Nucleus accumbens (tissue), 56 donors: ENCODE data around the gene DNAH8.
"Not testable (repeated sequence)": the region's sequence is repeated elsewhere in the genome, so short reads cannot be mapped to it uniquely, and the experiment has no call there.

Experiments used
- DNase-seq, 56 donors: peaks; one replicate each; lab custom pipeline; 2025; lab: John Stamatoyannopoulos, UW

The DNAH8 gene

GRCh38 chr6:38696345-38696744 is 18.8 kb upstream of the DNAH8 start:
- no peak for DNase-seq

GRCh38 chr6:38697846-38698245 is 17.3 kb upstream of the DNAH8 start:
- no peak for DNase-seq

- DNase-seq = not testable (repeated sequence)
Observed at GRCh38 chr6:38699702-38700101, 15.4 kb upstream of the DNAH8 start.

- no peak for DNase-seq
Observed at GRCh38 chr6:38701551-38701950, 13.6 kb upstream of the DNAH8 start.

- peak; percentile 80 to 99 (median 96) for DNase-seq
Observed at GRCh38 chr6:38702558-38703397, 12.3 kb upstream of the DNAH8 start, which contains the start of gene GLO1. Gene GLO1 (minus strand): TSS chr6:38703145. CDS start chr6:38703054, 91 bp downstream.

GRCh38 chr6:38703949-38704590 is 11.0 kb upstream of the DNAH8 start:
- no peak for DNase-seq

GRCh38 chr6:38705924-38706323 is 9.2 kb upstream of the DNAH8 start:
- no peak for DNase-seq

- DNase-seq = no peak
Observed at GRCh38 chr6:38708496-38708895, 6.6 kb upstream of the DNAH8 start.

- no peak for DNase-seq
Observed at GRCh38 chr6:38713812-38714211, 1.3 kb upstream of the DNAH8 start.

GRCh38 chr6:38714239-38715015 is 684 bp upstream of the DNAH8 start:
- DNase-seq = no peak

GRCh38 chr6:38716825-38717224 is 1.7 kb downstream of the DNAH8 start:
- DNase-seq = no peak

- no peak for DNase-seq
Observed at GRCh38 chr6:38719358-38719757, 4.2 kb downstream of the DNAH8 start.

- no peak for DNase-seq
Observed at GRCh38 chr6:38720295-38720694, 5.2 kb downstream of the DNAH8 start.

- DNase-seq = no peak
Observed at GRCh38 chr6:38722038-38722437, 6.9 kb downstream of the DNAH8 start.

- DNase-seq = no peak
Observed at GRCh38 chr6:38722727-38723334, 7.7 kb downstream of the DNAH8 start.

- no peak for DNase-seq
Observed at GRCh38 chr6:38723783-38724182, 8.7 kb downstream of the DNAH8 start.

- no peak for DNase-seq
Observed at GRCh38 chr6:38724343-38724742, 9.2 kb downstream of the DNAH8 start.

GRCh38 chr6:38725414-38726183 is 10.5 kb downstream of the DNAH8 start:
- DNase-seq = no peak

- DNase-seq = no peak
Observed at GRCh38 chr6:38728203-38728602, 13.1 kb downstream of the DNAH8 start.
